GM19463 (cell line): Measurements from ENCODE around the gene SYCP3.

Experiments
- ATAC-seq: cut with Tn5 transposase; IDR thresholded peaks from one replicate; pipeline ENCODE4 v1.9.1; 2021; ENCODE audit warnings: mild to moderate bottlenecking, moderate library complexity; ENCODE audit not compliant: unreplicated experiment

Gene SYCP3

GRCh38 chr12:101738920-101739665 is at the start of gene SYCP3:
Gene SYCP3, minus strand, starts transcription at chr12:101739462. Its CDS starts 1,527 bp downstream, at chr12:101737935.
- no peak for ATAC-seq

- ATAC-seq, result no peak
Observed at GRCh38 chr12:101785671-101786070, 46.4 kb upstream of the SYCP3 start.

GRCh38 chr12:101784376-101784775 is 45.1 kb upstream of the SYCP3 start:
- no peak for ATAC-seq

GRCh38 chr12:101783838-101784237 is 44.6 kb upstream of the SYCP3 start:
- ATAC-seq, result no peak

- no peak for ATAC-seq
Observed at GRCh38 chr12:101783150-101783549, 43.9 kb upstream of the SYCP3 start.

GRCh38 chr12:101782273-101782731 is 43.0 kb upstream of the SYCP3 start:
- ATAC-seq, result no peak

GRCh38 chr12:101781834-101782233 is 42.6 kb upstream of the SYCP3 start:
- no peak for ATAC-seq

- ATAC-seq, result no peak
Observed at GRCh38 chr12:101780599-101780998, 41.3 kb upstream of the SYCP3 start.

- no peak for ATAC-seq
Observed at GRCh38 chr12:101779626-101780025, 40.4 kb upstream of the SYCP3 start.

GRCh38 chr12:101779200-101779599 is 39.9 kb upstream of the SYCP3 start:
- ATAC-seq, result no peak

- no peak for ATAC-seq
Observed at GRCh38 chr12:101777978-101778377, 38.7 kb upstream of the SYCP3 start.

- ATAC-seq, result no peak
Observed at GRCh38 chr12:101777485-101777884, 38.2 kb upstream of the SYCP3 start.

GRCh38 chr12:101775816-101776215 is 36.6 kb upstream of the SYCP3 start:
- ATAC-seq, result no peak

GRCh38 chr12:101773650-101774162 is 34.4 kb upstream of the SYCP3 start:
- ATAC-seq, result peak; percentile 81

- ATAC-seq, result no peak
Observed at GRCh38 chr12:101772012-101772775, 32.9 kb upstream of the SYCP3 start.

- ATAC-seq, result no peak
Observed at GRCh38 chr12:101769865-101770264, 30.6 kb upstream of the SYCP3 start.

- no peak for ATAC-seq
Observed at GRCh38 chr12:101768781-101769180, 29.5 kb upstream of the SYCP3 start.

- ATAC-seq, result no peak
Observed at GRCh38 chr12:101767537-101767936, 28.3 kb upstream of the SYCP3 start.

- ATAC-seq, result no peak
Observed at GRCh38 chr12:101764051-101764792, 25.0 kb upstream of the SYCP3 start.

GRCh38 chr12:101763246-101763931 is 24.1 kb upstream of the SYCP3 start:
- ATAC-seq, result no peak

- no peak for ATAC-seq
Observed at GRCh38 chr12:101761781-101762180, 22.5 kb upstream of the SYCP3 start.
